Stimulated activated CD8-positive, alpha-beta memory T cell treated with anti-CD3 and anti-CD28 coated beads, Interleukin-12 subunit alpha, Interleukin-12 subunit beta, amount 100 ng/mL, for 4 hours (primary cell): ENCODE measurements around the gene GRM4.

ENCODE experiments used
- DNase-seq: peaks from one replicate; pipeline ENCODE4 v3.0.0-alpha.2; 2020; ENCODE audit warnings: low read depth

The GRM4 gene

DNA sequence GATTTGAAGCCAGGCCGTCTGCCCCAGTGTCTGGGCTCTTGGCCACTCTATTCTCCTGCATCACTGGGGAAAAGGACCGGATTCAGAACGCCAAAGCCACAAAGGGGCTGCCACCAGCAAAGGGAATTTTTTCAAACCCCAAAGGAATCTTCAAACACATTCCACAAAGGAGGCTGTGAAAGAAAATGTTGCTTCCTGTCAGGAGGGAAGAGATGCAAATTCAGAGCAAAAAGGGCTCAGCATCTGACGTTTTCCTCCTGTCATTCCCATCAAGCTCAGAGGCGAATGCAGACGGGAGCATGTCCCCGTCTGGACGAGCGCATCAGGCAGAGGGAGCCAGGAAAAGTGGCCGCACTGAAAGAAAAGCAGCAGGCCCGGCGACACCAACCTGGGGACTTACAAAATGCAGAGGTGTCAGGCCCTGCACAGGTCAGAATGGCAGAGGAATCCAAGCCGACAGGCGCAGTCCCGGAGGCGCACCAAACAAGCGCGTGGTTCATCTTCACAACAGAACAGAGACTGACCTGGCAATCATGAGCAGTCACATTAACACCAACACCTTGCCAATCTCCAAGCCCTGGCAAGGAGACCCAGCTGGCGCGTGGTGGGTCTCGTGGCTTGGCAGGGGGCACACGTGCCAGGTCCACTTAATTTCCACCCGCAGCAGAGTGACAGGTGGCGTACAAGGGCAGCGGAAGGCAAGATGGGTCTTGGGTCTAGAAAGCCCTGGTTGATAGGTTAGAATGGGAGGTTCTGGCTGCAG, 62.8 kb downstream of the GRM4 start:
- DNase-seq, result no peak

DNA sequence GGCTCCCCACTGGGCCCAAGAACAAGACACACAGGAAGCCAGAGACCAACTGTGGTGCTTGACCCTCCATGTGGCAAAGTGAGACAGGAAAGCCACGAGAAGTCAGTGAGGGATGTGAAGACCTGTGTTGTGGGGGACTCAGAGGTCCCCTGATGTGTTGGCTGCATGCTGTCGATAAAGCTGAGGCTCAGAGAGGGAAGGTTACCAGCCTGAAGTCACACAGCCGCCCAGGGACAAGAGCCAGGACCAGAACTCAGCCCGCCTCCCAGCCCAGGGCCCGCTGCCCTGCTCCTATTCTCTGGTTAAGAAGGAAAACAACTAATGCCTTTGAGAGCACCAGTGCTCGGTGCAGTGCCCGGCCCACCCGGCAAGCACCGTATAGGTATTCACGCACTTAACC, 63.5 kb downstream of the GRM4 start:
- no peak for DNase-seq

DNA sequence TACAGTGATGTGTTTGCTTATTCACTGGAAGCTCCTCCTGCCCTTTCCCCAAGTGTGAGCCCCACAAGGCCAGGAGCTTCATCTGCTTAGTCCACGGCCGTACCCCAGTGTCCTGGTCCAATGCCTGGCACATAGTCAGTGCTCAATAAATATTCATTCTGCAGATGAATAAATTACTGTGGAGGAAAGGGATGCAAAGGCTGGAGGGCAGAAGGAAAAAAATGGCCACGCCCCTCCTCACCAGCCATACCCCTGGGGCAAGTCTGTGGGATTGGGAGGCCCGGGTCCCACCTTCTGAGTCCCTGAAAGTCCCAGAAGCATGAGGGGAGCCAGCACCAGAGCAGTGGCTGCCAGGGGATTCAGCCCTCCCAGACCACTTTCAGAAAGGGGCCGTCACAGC, 65.5 kb downstream of the GRM4 start:
- no peak for DNase-seq

DNA sequence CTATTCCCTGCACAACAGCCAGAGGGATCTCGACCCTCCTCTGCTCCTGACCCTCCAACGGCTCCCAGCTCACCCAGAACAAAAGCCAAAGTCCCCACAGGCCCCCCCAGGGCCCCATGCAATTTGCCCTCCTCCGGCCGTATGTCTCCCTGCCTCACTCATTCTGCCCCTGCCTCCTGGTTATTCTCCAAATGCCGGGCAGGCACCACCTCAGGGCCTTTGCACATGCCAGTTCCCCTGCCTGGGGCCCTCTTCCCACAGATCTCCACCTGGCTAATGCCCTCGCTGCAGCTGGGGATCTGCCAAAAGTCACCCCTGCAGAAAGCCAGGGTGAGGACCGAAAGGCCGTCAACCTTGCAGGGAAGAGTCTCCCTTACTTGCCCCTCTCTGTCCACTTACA, 66.0 kb downstream of the GRM4 start:
- no peak for DNase-seq

DNA sequence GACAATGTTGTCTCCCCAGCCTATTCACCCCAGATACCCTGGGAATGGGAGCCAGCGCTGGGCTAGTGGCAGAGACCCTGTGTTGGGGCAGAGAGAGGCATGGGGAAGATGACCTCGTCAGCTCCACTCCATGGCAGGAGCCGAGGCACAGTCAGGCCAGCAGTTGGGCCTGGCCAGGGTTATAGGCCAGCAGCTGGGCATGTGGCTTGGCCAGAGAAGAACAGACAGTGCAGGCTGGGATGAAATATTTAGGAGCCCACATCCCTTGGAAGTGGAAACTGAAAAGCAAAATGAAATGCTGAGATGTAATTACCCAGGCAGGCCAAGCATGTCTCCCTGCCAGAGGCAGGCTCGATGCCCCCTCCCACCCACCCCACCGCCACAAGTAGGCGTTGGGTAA, 70.0 kb downstream of the GRM4 start:
- DNase-seq, result no peak

DNA sequence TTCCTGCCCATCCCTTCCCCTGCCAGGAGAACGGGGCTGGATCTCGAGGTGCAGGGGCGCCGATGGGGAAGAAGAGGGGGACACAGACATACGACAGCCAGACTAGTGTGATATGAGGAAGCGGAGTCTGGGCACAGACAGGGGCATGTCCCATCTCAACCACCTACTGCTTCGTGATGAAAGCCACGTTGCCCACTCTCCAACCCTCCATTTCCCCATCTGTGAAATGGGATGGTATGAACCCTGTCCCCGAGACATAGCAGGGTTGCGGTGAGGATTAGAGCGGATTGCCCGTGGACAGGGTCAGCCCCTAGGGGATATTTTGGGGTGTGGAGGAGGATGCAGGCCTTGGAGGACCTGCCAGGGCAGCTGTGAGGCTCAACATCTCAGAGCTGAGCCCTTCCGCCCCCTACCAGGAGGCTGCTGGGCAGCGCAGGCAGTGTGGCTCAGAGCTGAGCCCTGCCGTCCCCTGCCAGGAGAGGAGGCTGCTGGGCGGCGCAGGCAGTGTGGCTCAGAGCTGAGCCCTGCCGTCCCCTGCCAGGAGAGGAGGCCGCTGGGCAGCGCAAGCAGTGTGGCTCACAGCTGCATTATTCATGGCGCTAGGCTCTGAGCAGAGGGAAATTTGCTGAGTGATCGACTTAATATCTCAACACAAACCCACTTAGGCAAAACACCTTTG, 71.7 kb downstream of the GRM4 start:
- DNase-seq, result no peak

DNA sequence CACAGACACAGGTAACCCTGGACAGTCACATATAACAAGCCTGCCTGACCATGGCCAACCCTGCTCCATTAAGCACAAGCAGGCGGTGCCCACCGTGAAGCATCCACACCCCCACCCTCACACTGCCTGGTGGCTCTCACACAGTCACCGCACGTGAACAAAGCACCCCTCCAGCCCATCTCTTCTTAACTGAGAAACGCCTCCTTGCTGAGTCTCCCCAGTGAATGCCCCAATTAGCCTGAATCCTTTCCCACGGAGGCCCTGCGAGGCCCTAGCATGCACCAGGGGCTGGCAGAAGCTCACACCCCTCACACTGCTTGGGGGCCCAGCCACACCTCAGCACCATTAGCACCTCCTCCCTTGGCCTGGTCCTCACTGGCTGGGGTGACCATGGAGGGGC, 72.3 kb downstream of the GRM4 start:
- DNase-seq, result no peak

DNA sequence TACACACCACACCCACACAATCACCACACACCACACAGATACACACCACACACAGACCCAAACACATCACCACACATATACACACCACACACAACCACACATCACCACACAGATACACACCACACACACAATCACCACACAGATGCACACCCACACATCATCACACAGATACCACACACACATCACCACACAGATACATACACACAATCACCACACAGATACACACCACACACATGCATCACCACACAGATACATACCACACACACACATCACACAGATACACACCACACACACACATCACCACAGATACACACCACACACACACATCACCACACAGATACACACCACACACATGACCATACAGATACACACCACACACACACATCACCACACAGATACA, 73.2 kb downstream of the GRM4 start:
- DNase-seq, result no peak

DNA sequence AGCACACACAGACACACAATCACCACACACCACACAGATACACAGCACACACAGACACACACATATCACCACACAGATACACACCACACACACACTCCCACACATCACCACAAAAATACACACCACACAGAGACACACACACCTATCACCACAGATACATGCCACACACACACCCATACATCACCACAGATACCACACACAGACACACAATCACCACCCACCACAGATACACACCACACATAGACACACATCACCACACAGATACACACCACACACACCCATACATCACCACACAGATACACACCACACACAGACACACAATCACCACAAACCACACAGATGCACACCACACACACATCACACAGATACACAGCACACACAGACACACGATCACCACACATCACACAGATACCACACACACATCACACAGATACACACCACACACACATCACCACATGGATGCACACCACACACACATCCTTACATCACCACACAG, 74.0 kb downstream of the GRM4 start:
- DNase-seq, result no peak

DNA sequence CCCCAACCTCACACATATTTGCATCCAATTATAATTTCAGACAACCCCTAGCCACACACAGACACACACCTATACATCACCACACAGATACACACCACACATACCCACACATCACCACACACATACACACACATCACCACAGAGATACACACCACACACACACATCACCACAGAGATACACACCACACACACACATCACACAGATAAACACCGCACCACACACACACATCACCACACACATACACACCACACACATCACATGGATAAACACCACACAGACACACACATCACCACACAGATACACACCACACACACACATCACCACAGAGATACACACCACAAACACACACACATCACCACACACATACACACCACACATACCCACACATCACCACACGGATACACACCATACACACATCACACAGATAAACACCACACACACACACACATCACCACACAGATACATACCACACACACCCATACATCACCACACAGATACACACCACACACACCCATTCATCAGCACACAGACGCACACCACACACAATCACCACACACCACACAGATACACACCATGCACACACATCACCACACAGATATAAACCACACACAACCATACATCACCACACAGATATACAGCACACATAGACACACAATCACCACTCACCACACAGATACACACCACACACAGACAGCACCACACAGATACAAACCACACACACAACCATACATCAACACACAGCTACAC, 74.6 kb downstream of the GRM4 start:
- DNase-seq, result no peak

DNA sequence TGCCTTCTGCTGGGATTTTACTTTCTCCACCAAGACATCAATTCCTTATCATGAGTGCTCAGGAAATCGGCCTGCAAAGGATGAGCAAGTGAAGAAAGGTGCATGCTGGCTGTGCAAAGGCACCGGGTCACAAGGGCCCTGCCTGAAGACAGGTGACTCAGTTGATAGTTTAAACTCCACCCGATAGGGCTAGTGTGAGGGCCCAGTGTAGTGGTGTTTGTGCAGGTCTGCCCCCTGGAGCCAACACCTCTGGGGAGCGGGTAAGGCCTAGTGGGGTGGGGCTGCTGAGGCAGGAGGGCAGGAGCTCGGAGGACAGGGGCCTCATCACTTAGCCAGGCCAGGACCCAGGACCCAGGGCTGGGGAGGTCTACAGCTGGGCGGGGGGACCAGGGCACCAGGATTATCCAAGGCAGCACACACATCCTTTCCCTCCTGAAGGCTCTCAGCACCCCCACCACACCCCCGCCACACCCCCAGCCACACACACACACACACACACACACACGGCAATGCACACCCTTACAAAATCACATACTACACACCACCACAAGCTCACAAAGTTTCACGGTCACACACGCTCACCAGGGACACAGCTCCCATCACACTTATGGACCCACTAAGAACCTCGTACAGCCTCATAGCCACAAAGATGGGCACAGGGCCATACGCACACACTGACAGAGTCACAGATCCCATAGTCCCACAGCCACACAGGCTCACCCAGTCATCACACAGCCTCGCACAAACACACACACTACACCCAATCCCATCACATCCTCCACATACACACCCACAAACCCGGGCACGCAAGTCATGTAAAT, 75.4 kb downstream of the GRM4 start:
- no peak for DNase-seq

DNA sequence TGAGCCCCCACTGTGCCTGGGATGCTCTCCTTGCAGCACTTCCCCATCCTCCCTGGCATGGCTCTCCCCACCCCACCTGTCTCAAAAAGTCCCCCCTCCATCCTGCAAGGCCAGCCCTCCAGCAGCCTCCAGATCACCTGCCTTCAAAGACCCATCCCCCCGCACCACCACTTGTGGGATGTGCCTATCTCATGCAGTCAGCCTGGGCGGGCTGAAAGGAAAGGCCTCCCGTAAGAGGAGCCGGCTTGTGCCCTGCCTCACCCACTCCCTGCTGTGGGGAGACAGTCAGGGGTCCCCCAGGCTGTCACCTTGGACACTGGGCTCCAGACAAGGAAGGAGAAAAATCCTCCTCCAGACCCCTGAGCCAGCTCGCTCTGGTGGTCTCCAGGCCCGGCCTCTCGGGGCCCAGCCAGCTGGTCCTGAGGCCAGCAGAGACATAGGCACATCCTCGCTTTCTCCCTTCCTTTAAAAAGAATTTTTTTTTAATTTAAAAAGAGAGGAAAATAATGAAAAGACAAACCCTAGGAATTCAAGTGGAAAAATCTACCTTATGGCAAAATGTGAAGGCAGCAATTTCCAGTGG, 77.3 kb downstream of the GRM4 start:
- DNase-seq, result no peak

DNA sequence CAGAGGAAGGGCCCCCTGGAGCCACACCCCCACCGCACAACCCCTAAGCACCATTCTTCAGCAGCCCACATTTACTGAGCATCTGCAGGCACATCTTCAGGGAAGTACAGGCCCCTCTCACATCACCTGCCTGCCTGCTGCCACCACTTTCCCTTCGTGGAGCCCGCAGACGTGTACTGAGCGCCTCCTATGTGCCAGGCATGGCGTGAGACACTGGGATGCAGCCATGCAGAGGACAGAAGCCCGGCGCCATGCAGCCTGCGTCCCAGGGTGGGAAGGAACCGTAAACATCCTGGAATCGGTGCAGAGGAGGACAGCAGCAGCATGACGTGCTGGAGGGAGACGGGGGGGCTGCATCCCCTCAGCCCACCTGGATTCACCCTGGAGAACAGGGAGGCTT, 78.1 kb downstream of the GRM4 start:
- no peak for DNase-seq

DNA sequence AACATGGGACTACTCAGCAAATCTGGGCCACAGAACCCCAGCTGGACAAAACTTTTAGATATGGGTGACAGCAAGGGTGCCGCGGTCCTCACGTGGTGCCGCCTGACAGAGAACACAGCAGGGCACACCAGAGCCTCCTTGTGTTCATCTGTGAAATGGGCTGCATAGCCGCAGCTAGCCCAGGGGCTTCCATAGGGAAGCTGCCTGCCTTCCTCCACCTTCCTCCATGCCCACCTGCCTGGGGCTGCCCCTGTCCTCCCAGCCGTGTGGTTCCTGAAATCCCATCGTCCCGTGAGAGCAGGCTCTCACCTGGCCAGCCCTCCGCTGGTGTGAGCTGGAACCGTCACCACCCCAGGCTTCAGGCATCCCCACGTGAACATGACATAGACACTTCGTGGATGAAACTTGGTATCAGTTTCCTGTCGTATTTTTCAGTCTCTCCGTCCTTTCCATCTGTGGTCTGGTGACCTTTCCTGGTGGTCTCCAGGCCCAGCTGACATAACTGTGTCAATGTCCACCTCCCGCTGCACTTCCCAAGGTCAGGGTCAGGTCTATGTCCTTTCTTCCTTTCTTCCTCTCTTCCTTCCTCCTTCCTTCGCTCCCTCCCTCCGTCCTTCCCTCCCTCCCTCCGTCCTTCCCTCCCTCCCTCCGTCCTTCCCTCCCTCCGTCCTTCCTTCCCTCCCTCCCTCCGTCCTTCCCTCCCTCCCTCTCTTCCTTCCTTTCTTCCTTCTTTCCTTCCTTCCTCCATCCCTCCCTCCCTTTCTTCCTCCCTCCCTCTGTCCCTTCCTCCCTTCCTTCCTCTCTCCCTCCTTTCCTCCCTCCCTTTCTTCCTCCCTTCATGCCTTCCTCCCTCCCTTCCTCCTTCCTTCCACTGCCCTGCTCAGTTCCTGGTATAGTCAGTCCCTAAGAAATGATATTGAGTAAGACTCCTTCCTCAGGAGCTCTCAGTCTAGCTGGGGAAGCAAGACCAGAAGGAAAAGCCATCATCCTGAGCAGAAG, 78.8 kb downstream of the GRM4 start:
- DNase-seq, result no peak

DNA sequence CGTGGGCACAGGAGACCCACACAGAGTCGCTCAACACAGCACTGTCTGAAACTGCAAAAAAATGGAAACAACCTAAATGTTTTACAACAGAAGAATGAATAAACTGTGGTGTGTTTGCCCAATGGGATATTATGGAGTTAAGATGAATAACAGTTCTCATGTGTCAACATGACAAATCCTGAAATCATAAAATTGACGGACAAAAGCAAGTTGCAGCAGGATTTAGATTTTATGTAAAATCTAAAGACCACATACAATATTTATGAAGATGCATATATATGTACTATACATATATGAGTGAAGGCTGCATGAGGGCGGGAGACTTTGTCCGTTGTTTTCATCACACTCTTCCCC, 79.7 kb downstream of the GRM4 start:
- DNase-seq, result no peak

DNA sequence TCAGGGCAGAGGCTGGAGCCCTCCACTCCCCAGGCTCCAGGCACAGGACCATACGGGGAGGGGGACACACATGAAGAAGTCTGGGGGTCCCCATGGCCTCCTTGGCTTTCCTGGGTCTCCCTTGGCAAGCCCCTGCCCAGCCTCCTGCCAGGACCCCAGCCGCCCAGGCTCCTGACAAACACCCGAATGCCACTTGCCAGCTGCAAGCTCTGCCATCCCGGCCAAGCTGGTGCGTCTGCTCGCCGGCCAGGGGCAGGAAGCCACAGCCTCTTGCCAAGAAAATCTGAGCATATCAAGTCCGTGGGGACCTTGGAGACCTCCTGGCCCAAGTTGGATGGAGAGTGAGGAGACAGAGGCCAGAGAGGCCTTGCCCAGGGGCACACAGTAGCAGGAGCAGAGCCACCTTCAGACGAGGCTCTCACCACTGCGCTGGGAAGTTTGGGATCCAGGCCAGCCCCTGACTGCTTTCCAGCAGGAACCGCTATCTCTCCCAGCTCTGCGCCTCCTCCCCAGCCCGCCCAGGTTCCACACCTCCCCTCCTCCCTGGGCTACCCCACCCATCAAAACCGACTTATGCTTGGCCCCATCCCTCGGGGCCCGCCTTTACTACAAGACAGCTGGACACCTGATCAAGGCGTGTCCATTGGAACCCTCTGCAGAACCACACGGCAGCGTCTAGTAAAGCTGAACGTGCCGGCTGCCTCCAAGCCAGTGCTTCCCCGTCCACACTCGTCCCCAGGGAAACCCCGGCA, 80.2 kb downstream of the GRM4 start:
- DNase-seq, result no peak

DNA sequence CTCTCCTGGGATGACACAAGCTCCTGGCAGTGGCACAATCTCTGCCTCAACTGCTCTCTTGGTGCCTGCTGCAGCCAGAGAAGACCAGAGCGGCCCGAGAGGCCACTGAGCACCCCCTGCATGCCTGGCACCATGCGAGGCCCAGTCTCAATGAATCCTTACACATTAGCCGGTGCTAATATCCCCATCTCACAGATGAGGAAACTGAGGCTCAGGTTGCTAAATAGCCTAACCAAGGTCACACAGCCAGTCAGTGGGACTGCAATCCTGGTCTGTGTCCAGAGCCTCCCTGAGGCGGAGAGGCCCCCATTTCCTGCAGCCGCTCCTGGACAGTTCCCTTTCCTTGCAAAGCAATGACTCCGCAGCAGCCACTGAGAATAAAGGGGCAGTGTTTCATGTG, 81.2 kb downstream of the GRM4 start:
- no peak for DNase-seq

DNA sequence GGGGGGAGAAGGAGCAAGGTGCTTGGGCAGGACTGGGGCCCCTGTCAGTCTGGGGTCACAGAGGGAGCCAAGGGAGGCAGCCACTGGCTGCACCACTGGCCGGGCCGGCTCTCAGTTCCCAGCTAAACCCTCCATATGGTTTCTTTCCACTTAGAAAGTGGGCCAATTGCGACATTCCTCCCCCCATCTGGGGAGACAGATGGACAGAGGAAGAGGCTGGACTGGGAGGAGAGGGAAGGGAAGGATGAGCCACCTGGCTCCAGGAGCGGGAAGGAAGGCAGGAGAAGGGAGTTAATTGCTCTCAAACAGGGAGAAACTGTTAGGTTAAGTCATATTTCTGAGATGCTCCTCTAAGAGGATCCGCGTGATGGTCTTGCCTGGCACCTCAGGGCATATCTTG, 82.2 kb downstream of the GRM4 start:
- no peak for DNase-seq

DNA sequence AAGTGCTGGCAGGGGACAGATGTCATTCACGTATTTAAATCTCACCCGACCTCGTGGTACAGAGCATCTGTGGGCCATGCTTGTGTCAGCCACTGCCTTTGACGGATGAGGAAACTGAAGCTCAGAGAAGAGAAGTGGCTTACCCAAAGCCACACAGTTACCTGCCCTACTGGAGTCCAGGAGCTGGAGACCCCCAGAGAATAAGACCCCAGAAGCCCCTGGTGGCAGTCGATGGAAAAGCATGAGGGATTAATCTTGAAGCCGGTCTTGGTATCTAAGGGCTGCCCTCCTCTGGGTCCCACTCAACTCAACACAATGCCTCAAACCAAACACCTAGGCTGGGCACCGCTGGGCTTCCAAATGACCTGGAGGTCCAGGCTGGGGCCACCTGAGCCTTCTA, 83.1 kb downstream of the GRM4 start:
- no peak for DNase-seq

DNA sequence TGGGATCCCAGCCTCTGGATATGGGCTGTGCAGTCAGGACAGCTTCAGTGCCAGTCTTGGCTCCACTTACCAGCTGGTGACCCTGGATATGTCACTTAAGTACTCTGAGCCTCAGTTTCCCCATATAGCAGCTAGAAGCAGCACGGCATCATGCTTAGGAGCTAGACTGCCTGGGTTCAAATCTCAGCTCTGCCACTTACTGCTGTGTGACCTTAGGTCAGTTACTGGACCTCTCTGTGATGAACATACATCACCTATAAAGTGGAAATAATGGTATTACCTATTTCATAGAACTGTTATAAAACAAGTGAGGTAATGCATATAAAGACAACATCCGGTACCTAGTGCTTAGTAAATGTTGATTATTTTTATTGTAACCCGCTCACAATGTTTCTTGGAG, 83.7 kb downstream of the GRM4 start:
- DNase-seq, result no peak
